GM20000 (cell line): ENCODE data around the gene AVL9.

Source experiments
- DNase-seq: peaks from one replicate; pipeline ENCODE4 v3.0.0; 2012; ENCODE audit warnings: low spot score
- CTCF ChIP-seq: IDR thresholded peaks from 2 replicates; pipeline ENCODE4 v1.5.1; 2012; ENCODE audit warnings: mild to moderate bottlenecking, control low read depth; ENCODE audit errors: extremely low read depth, missing control alignments

The AVL9 gene

GRCh38 chr7:32500922-32501341 lies 5.6 kb downstream of the AVL9 start:
- no peak for DNase-seq
- no peak for TF ChIP-seq CTCF

- no peak for TF ChIP-seq CTCF
- DNase-seq = no peak
Observed at GRCh38 chr7:32501522-32501921, 6.2 kb downstream of the AVL9 start.

- TF ChIP-seq CTCF = no peak
- DNase-seq = no peak
Observed at GRCh38 chr7:32502728-32503127, 7.4 kb downstream of the AVL9 start.

- TF ChIP-seq CTCF = no peak
Observed at GRCh38 chr7:32506266-32507054, 11.2 kb downstream of the AVL9 start.

GRCh38 chr7:32507414-32507813 lies 12.1 kb downstream of the AVL9 start:
- no peak for TF ChIP-seq CTCF
- no peak for DNase-seq

More at GRCh38 chr7:32506266-32507054, 11.2 kb downstream of the AVL9 start:
- no peak for DNase-seq

- no peak for TF ChIP-seq CTCF
- DNase-seq = no peak
Observed at GRCh38 chr7:32511791-32512190, 16.5 kb downstream of the AVL9 start.

GRCh38 chr7:32513210-32513609 lies 17.9 kb downstream of the AVL9 start:
- no peak for TF ChIP-seq CTCF
- DNase-seq = no peak
